Measurements from ENCODE around the gene NUP54. TPM values are rescaled to one million over a fixed set of nuclear protein-coding genes. Genes with fewer than 3 reads are reported as not detected.

Gene NUP54
- total and polyA plus RNA-seq, 2 of the 8 experiments (the other 6 are each of a cell fraction or from before 2014, with no cell fraction given), result 51.4 to 103 TPM

- TF ChIP-seq CHD7 (IDR thresholded peaks at IDR 0.05; ENCODE audit: insufficient replicate concordance, low read length) (no peak), TAF1 (IDR thresholded peaks at IDR 0.05; ENCODE audit: low read depth, low read length) (no peak)
Measured at GRCh38 chr4:76090241-76090691, 57.9 kb downstream of the NUP54 start (continued).

Measured in H1 (cell line).